ENCODE measurements around the gene CAMK4. TPM values are rescaled to one million over a fixed set of nuclear protein-coding genes. Genes with fewer than 3 reads are reported as not detected.
A peak's percentile ranks its signal among the peaks of the same experiment; 100 is the strongest.

CAMK4 gene
- total RNA-seq, 1 experiment from 2014 or later = 10.2 TPM

DNA sequence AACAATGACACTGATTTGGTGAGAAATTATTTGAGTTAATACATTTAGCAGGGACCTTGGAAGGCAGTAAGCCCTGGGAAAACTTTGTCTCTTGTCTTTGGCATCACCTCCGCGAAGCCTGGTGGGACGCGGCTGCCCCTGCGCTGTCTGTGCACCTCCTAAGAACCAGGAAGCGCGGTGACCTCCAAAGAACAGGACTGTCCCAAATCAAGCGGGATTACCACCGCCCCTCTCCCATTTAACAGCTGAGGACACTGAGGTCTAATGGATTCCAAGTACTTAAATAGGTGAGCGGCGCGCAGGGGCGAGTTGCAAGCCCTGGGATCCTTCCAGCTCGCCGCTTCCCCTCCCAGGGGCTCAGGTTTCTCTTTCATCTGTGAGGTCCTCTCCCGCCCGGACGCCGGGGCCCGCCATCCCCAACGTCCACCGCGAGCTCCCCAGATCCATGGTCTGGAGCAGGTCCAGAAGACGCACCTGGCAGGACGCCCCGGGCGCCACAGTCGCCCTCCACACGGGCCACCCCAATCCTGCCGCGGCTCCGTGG lies 287.7 kb downstream of the CAMK4 start:
- peak overlapping the region; percentile 76 to 83 for H3K4me3 ChIP-seq (replicated peaks in 1 of 2; ENCODE audit: low read depth in 1 of 2, low read length in 2 of 2)
- peak; percentile 20; the same call in 1 of the 2 replicates for ATAC-seq
- H3K27ac ChIP-seq (ENCODE audit: low read depth, low read length) = peak overlapping the region; percentile 89
- ChIA-PET POLR2A (interaction anchor here (0.6 kb wide), 1 partner anchor 12 kb away, joined by 3 read pairs; no protein-coding TSS in a partner anchor), CTCF (interaction anchor here (1.5 kb wide), 1 partner anchor 20 kb away, joined by 8 read pairs; no protein-coding TSS in a partner anchor), RAD21 (ENCODE audit: low non-redundant PET in 1 of 2, low total read pairs in 2 of 2, uncharacterized antibody in 2 of 2, unreplicated experiment in 2 of 2) (no interaction called here)
- no peak for DNase-seq (ENCODE audit: low read depth, low spot score)
- H3K9me3 ChIP-seq (ENCODE audit: control insufficient read depth in 1 of 2, insufficient read depth in 1 of 2, low read depth in 1 of 2, low read length in 2 of 2) = no peaks in the 10 kb centered on the region
- H3K27me3 ChIP-seq (ENCODE audit: insufficient read depth, low read length) = no peaks in the 10 kb centered on the region
- H3K36me3 ChIP-seq (ENCODE audit: control insufficient read depth in 1 of 2, insufficient read depth in 2 of 2, low read length in 2 of 2) = no peaks in the 10 kb centered on the region
- H4K20me1 ChIP-seq (ENCODE audit: insufficient read depth) = no peaks in the 10 kb centered on the region
- no peaks in the 10 kb centered on the region for H3K9me2 ChIP-seq (ENCODE audit: insufficient read depth)
- peak overlapping the region; percentile 73 for H3K9ac ChIP-seq (ENCODE audit: low read length)
- peak overlapping the region; percentile 79 for H3K4me2 ChIP-seq (ENCODE audit: low read length)
- no peak overlapping the region for H2AFZ ChIP-seq (ENCODE audit: low read depth, low read length, poor library complexity, severe bottlenecking)
- H3K79me2 ChIP-seq (ENCODE audit: insufficient read depth, low read length) = peaks cover 41% of the 10 kb centered on the region; the same call in 1 of the 2 replicates
- intact Hi-C loops (cut with micrococcal nuclease) = no loop called here
- TF ChIP-seq EZH2 (IDR thresholded peaks at IDR 0.05) (no peak), EGR1 (IDR thresholded peaks at IDR 0.05; ENCODE audit: low read depth) (no peak), ZNF274 (IDR thresholded peaks at IDR 0.05; ENCODE audit: low read depth, low read length) (no peak), ZFX (IDR thresholded peaks at IDR 0.05) (peak; percentile 28; the same call in 1 of the 2 replicates), CBX3 (IDR thresholded peaks at IDR 0.05; ENCODE audit: low read depth) (no peak), EZH2phosphoT487 (IDR thresholded peaks at IDR 0.05; ENCODE audit: borderline replicate concordance) (no peak)
- peaks cover 13 to 22% of the 10 kb centered on the region in 2 experiments for H3K4me1 ChIP-seq (ENCODE audit: control insufficient read depth in 1 of 2, insufficient read depth in 2 of 2, low read length in 2 of 2)
- no TSS peak for BruUV-seq (replicated peaks)

DNA sequence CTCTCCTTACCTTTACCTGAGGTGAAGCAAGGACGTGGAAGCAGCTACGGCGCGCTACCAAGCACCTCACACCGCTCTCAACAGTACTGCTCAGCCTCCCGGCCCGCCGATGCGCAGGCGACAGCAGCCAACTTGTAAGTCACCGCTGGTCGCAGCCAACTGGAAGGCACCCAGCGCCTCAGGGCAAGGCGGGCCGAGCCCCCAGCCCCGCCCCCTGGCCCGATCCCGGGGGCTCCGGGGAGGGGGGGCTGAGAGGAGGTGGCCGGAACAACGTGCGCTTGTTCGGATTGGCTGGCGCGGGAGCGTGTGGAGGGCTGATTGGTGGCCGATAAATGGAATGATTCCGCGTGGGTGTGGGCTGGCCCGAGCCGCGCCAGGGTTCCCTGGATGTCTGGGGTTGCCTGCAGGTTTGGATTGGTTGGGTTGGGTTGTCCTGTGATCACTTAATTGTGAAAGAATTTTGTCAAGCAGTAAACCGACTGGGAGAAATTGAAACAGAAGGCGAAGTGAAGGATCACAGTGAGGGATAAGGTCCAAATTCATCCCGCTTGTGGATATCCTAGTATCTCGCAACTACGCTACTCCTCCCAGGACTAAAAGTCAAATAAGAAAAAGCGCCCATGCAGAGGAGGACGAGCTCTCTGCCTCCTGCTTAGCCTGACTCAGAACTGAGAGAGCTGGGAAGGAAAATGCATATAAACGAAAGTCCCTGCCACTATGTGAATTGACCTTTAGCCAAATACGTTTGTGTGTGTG lies 288.4 kb downstream of the CAMK4 start, which contains the start of gene STARD4:
TSS of gene STARD4 (minus strand) at position 161 of the 756 bp plus-strand sequence. CDS start 5,102 bp downstream, outside the sequence.
- Histone ChIP-seq H3K4me1 (ENCODE audit: control insufficient read depth in 1 of 2, insufficient read depth in 2 of 2, low read length in 2 of 2) (peaks cover 13 to 22% of the 10 kb centered on the region in 2 experiments), H3K9ac (ENCODE audit: low read length) (peak within 1 kb of the TSS; percentile 73), H3K27me3 (ENCODE audit: insufficient read depth, low read length) (no peaks in the 10 kb centered on the region), H3K27ac (ENCODE audit: low read depth, low read length) (peak within 1 kb of the TSS; percentile 89), H3K4me3 (replicated peaks in 1 of 2; ENCODE audit: low read depth in 1 of 2, low read length in 2 of 2) (peak within 1 kb of the TSS; percentile 76 to 83), H3K36me3 (ENCODE audit: control insufficient read depth in 1 of 2, insufficient read depth in 2 of 2, low read length in 2 of 2) (no peaks in the 10 kb centered on the region), H3K79me2 (ENCODE audit: insufficient read depth, low read length) (peaks cover 36% of the 10 kb centered on the region; the same call in 1 of the 2 replicates), H3K9me3 (ENCODE audit: control insufficient read depth in 1 of 2, insufficient read depth in 1 of 2, low read depth in 1 of 2, low read length in 2 of 2) (no peaks in the 10 kb centered on the region), H4K20me1 (ENCODE audit: insufficient read depth) (no peaks in the 10 kb centered on the region), H3K9me2 (ENCODE audit: insufficient read depth) (no peaks in the 10 kb centered on the region), H2AFZ (ENCODE audit: low read depth, low read length, poor library complexity, severe bottlenecking) (peak within 1 kb of the TSS; percentile 94), H3K4me2 (ENCODE audit: low read length) (peak within 1 kb of the TSS; percentile 79)
- ChIA-PET CTCF (interaction anchor here (1.5 kb wide), 1 partner anchor 19 kb away, joined by 8 read pairs; no protein-coding TSS in a partner anchor), POLR2A (interaction anchor here (0.6 to 1.0 kb wide), 2 partner anchors 12 to 648 kb away, joined by 3 read pairs; no protein-coding TSS in a partner anchor), RAD21 (ENCODE audit: low non-redundant PET in 1 of 2, low total read pairs in 2 of 2, uncharacterized antibody in 2 of 2, unreplicated experiment in 2 of 2) (no interaction called here)
- TF ChIP-seq POLR2AphosphoS5 (IDR thresholded peaks at IDR 0.05; ENCODE audit: low read depth, low read length) = peak; percentile 70
- no peak for TF ChIP-seq ZFX (IDR thresholded peaks at IDR 0.05)
- no peak for TF ChIP-seq FOSL1 (IDR thresholded peaks at IDR 0.05; ENCODE audit: low read depth)
- TF ChIP-seq POLR2A (IDR thresholded peaks at IDR 0.05; ENCODE audit: borderline replicate concordance, extremely low read depth, insufficient read depth, insufficient read length) = no peak
- TF ChIP-seq, protein P1, sequence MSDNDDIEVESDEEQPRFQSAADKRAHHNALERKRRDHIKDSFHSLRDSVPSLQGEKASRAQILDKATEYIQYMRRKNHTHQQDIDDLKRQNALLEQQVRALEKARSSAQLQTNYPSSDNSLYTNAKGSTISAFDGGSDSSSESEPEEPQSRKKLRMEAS (IDR thresholded peaks at IDR 0.05) = peak; percentile 73; the same call in 1 of the 2 replicates
- peak; percentile 97 for TF ChIP-seq EGR1 (IDR thresholded peaks at IDR 0.05; ENCODE audit: low read depth)
- no peak for TF ChIP-seq RAD21 (IDR thresholded peaks at IDR 0.05; ENCODE audit: low read depth)
- peak; percentile 77 for TF ChIP-seq TCF7L2 (IDR thresholded peaks at IDR 0.05; ENCODE audit: borderline replicate concordance, extremely low read depth, insufficient read depth, insufficient read length)
- peak; percentile 91 for TF ChIP-seq SP1 (IDR thresholded peaks at IDR 0.05; ENCODE audit: low read depth)
- TF ChIP-seq SIN3A (IDR thresholded peaks at IDR 0.05; ENCODE audit: low read depth) = peak; percentile 76; the same call in 1 of the 2 replicates
- peak; percentile 76 for TF ChIP-seq YY1 (IDR thresholded peaks at IDR 0.05; ENCODE audit: extremely low read depth, insufficient replicate concordance, low read depth, low read length)
- no peak for TF ChIP-seq ELF1 (IDR thresholded peaks at IDR 0.05; ENCODE audit: borderline replicate concordance, low read depth)
- TF ChIP-seq CBX3 (IDR thresholded peaks at IDR 0.05; ENCODE audit: low read depth) = peak; percentile 60; the same call in 1 of the 2 replicates
- TF ChIP-seq, protein P2, sequence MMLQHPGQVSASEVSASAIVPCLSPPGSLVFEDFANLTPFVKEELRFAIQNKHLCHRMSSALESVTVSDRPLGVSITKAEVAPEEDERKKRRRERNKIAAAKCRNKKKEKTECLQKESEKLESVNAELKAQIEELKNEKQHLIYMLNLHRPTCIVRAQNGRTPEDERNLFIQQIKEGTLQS (IDR thresholded peaks at IDR 0.05) = no peak
- intact Hi-C loops (cut with micrococcal nuclease) = no loop called here
- no TSS peak for BruUV-seq (replicated peaks)
- DNase-seq (ENCODE audit: low read depth, low spot score) = peak; percentile 84
- ATAC-seq = peak; percentile 95

Measured in HCT116 (cell line).